ENCODE measurements around the gene SH3TC1. TPM values are rescaled to one million over a fixed set of nuclear protein-coding genes. Genes with fewer than 3 reads are reported as not detected.

SH3TC1 gene
- total and polyA plus RNA-seq, 2 of the 8 experiments (the other 6 are each of a cell fraction or from before 2014, with no cell fraction given): 0.15 TPM; not detected in 1

- no peak for TF ChIP-seq RXRA (IDR thresholded peaks at IDR 0.05; ENCODE audit: insufficient read depth, low read depth, low read length)
Observed at GRCh38 chr4:8160233-8160560, 38.9 kb upstream of the SH3TC1 start (continued).
